ENCODE measurements around the gene NPAS2.

NPAS2 gene

GRCh38 chr2:100799686-100800085, 20.3 kb upstream of the NPAS2 start:
- no peak for DNase-seq

GRCh38 chr2:100800915-100801314, 19.0 kb upstream of the NPAS2 start:
- DNase-seq = peak in 1 of 2 experiments; percentile 15

- DNase-seq = no peak
These were observed 18.5 kb upstream of the NPAS2 start for GRCh38 chr2:100801402-100801801.

- DNase-seq = no peak
These were observed 17.9 kb upstream of the NPAS2 start for GRCh38 chr2:100802066-100802465.

GRCh38 chr2:100803334-100803733, 16.6 kb upstream of the NPAS2 start:
- no peak for DNase-seq

- no peak for DNase-seq
These were observed 13.4 kb upstream of the NPAS2 start for GRCh38 chr2:100806550-100806949.

- DNase-seq = no peak
These were observed 12.2 kb upstream of the NPAS2 start for GRCh38 chr2:100807707-100808106.

- DNase-seq = no peak
These were observed 11.4 kb upstream of the NPAS2 start for GRCh38 chr2:100808582-100808981.

- no peak for DNase-seq
These were observed 10.4 kb upstream of the NPAS2 start for GRCh38 chr2:100809506-100809905.

GRCh38 chr2:100810603-100811145, 9.3 kb upstream of the NPAS2 start:
- no peak for DNase-seq

- no peak for DNase-seq
These were observed 7.8 kb upstream of the NPAS2 start for GRCh38 chr2:100812116-100812515.

- DNase-seq = no peak
These were observed 7.4 kb upstream of the NPAS2 start for GRCh38 chr2:100812573-100812972.

GRCh38 chr2:100813527-100813926, 6.4 kb upstream of the NPAS2 start:
- DNase-seq = no peak

GRCh38 chr2:100814043-100814442, 5.9 kb upstream of the NPAS2 start:
- DNase-seq = no peak

- no peak for DNase-seq
These were observed 5.5 kb upstream of the NPAS2 start for GRCh38 chr2:100814453-100814852.

- DNase-seq = no peak
These were observed 2.5 kb upstream of the NPAS2 start for GRCh38 chr2:100817388-100817985.

GRCh38 chr2:100818003-100818605, 1.8 kb upstream of the NPAS2 start:
- DNase-seq = no peak

- peak in 1 of 2 experiments; percentile 67 for DNase-seq
These were observed 1.2 kb upstream of the NPAS2 start for GRCh38 chr2:100818606-100819369.

- DNase-seq = no peak
These were observed 259 bp downstream of the NPAS2 start for GRCh38 chr2:100820273-100820522.

- peak in 1 of 2 experiments; percentile 40 for DNase-seq
These were observed 750 bp downstream of the NPAS2 start for GRCh38 chr2:100820523-100821254.

GRCh38 chr2:100821255-100821910, 1.4 kb downstream of the NPAS2 start:
- no peak for DNase-seq

GRCh38 chr2:100821911-100822265, 1.9 kb downstream of the NPAS2 start:
- no peak for DNase-seq
